Suprapubic skin (tissue), 3 donors: ENCODE results near the gene NPW.

ENCODE experiments used
- CTCF ChIP-seq, 2 donors: fragments of 200-600 bp in 1 of 2; fragments of 450-650 bp in 1 of 2; sonication (generic) in 1 of 2; IDR thresholded peaks; one replicate each; pipeline ENCODE4 v1.5.1; 2016 to 2019; ENCODE audit warnings: antibody characterized with exemption in 2 of 2, mild to moderate bottlenecking in 1 of 2, moderate library complexity in 1 of 2
- POLR2A ChIP-seq, 2 donors: fragments of 450-650 bp; IDR thresholded peaks; one replicate each; pipeline ENCODE4 v1.6.1; 2017; ENCODE audit warnings: antibody characterized with exemption in 2 of 2, mild to moderate bottlenecking in 2 of 2, moderate library complexity in 2 of 2

DNA sequence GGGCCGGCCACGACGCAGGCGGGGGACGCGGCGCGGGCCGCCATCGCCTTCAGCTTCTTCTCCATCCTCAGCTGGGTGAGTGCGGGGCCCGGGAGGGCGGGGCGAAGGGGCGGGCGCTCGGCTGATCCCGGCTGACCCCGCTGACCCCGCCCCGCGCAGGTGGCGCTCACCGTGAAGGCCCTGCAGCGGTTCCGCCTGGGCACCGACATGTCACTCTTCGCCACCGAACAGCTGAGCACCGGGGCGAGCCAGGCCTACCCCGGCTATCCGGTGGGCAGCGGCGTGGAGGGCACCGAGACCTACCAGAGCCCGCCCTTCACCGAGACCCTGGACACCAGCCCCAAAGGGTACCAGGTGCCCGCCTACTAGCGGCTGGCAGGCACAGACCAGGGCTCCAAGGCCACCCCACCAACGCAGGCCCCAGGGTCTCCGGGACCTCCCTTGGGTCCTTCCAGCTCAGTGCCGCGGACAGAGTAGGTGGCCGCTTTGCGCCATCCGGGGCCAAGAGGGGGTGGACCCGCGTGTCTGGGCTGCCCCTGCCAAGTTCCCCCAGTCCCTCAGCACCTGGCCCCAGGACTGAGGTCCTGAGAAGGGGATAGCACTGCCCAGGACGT, 26.8 kb upstream of the NPW start:
- TF ChIP-seq POLR2A (IDR thresholded peaks at IDR 0.05) (no peak), CTCF (IDR thresholded peaks at IDR 0.05) (no peak)
